GM21723 (cell line): ENCODE results near the gene MEAK7.

Source experiments
- ATAC-seq: cut with Tn5 transposase; IDR thresholded peaks from one replicate; pipeline ENCODE4 v1.9.1; 2021; ENCODE audit warnings: mild to moderate bottlenecking, moderate library complexity; ENCODE audit not compliant: unreplicated experiment

Gene MEAK7

GRCh38 chr16:84513666-84514065, 9.2 kb upstream of the MEAK7 start:
- no peak for ATAC-seq

GRCh38 chr16:84513123-84513522, 8.7 kb upstream of the MEAK7 start:
- ATAC-seq = no peak

GRCh38 chr16:84511831-84512230, 7.4 kb upstream of the MEAK7 start:
- ATAC-seq = no peak

GRCh38 chr16:84511180-84511800, 6.8 kb upstream of the MEAK7 start:
- no peak for ATAC-seq

GRCh38 chr16:84509032-84509950, 4.8 kb upstream of the MEAK7 start:
- no peak for ATAC-seq

GRCh38 chr16:84508502-84508901, 4.0 kb upstream of the MEAK7 start:
- no peak for ATAC-seq

GRCh38 chr16:84507011-84507982, 2.8 kb upstream of the MEAK7 start:
- no peak for ATAC-seq

GRCh38 chr16:84505249-84506187, 1.1 kb upstream of the MEAK7 start:
- no peak for ATAC-seq

GRCh38 chr16:84503751-84504395, 586 bp downstream of the MEAK7 start:
- no peak for ATAC-seq

- no peak for ATAC-seq
These were observed 1.9 kb downstream of the MEAK7 start for GRCh38 chr16:84502581-84502980.

- ATAC-seq = no peak
These were observed 2.4 kb downstream of the MEAK7 start for GRCh38 chr16:84502075-84502474.

- ATAC-seq = no peak
These were observed 3.3 kb downstream of the MEAK7 start for GRCh38 chr16:84501077-84501735.

- ATAC-seq = no peak
These were observed 3.9 kb downstream of the MEAK7 start for GRCh38 chr16:84500531-84500930.

- no peak for ATAC-seq
These were observed 4.8 kb downstream of the MEAK7 start for GRCh38 chr16:84499638-84500037.

GRCh38 chr16:84498859-84499620, 5.4 kb downstream of the MEAK7 start:
- no peak for ATAC-seq

GRCh38 chr16:84498223-84498610, 6.2 kb downstream of the MEAK7 start:
- no peak for ATAC-seq

- ATAC-seq = no peak
These were observed 6.8 kb downstream of the MEAK7 start for GRCh38 chr16:84497418-84498222.
